OCI-LY7 (cell line): ENCODE measurements around the gene NTRK3.

ENCODE experiments used
- CTCF ChIP-seq: fragments of 200-600 bp; sonication (generic); conservative IDR thresholded peaks from 2 replicates; pipeline ENCODE4 v1.5.1; 2014; ENCODE audit warnings: mild to moderate bottlenecking, antibody characterized with exemption, low read length, moderate library complexity, mixed read lengths
- EZH2phosphoT487 ChIP-seq: fragments of 200-600 bp; sonication (generic); IDR thresholded peaks from 2 replicates; pipeline ENCODE4 v1.6.1; 2018; ENCODE audit warnings: low read depth, borderline replicate concordance, mild to moderate bottlenecking, mixed run types, antibody characterized with exemption, low read length, moderate library complexity, mixed read lengths

GRCh38 chr15:88131937-88132336, 124.6 kb downstream of the NTRK3 start:
- TF ChIP-seq CTCF (no peak), EZH2phosphoT487 (no peak)
